Skeletal muscle tissue (tissue), 4 donors: Measurements from ENCODE around the gene ZNF888. TPM values are rescaled to one million over a fixed set of nuclear protein-coding genes. Genes with fewer than 3 reads are reported as not detected.

ENCODE experiments used
- H3K27ac ChIP-seq: one replicate; pipeline ENCODE4 v1.7.0; 2013; ENCODE audit warnings: mild to moderate bottlenecking, low read depth, low read length, inconsistent platforms
- H3K27me3 ChIP-seq, 3 donors: one replicate each; pipeline ENCODE4 v1.7.0; 2013; ENCODE audit warnings: low read length in 3 of 3; ENCODE audit not compliant: control insufficient read depth in 3 of 3, insufficient read depth in 3 of 3
- H3K36me3 ChIP-seq, 3 donors: one replicate each; pipeline ENCODE4 v1.7.0; 2013; ENCODE audit warnings: low read length in 3 of 3; ENCODE audit not compliant: control insufficient read depth in 3 of 3, insufficient read depth in 3 of 3
- H3K4me1 ChIP-seq, 3 donors: one replicate each; pipeline ENCODE4 v1.7.0; 2013; ENCODE audit warnings: low read length in 3 of 3, mild to moderate bottlenecking in 3 of 3; ENCODE audit not compliant: control insufficient read depth in 3 of 3, insufficient read depth in 3 of 3
- H3K4me3 ChIP-seq, 3 donors: one replicate each; pipeline ENCODE4 v1.7.0; 2013; ENCODE audit warnings: low read length in 3 of 3
- H3K9ac ChIP-seq, 3 donors: one replicate each; pipeline ENCODE4 v1.7.0; 2013; ENCODE audit warnings: low read length in 3 of 3, mild to moderate bottlenecking in 3 of 3, moderate library complexity in 2 of 3, low read depth in 1 of 3
- H3K9me3 ChIP-seq, 3 donors: one replicate each; pipeline ENCODE4 v1.7.0; 2013; ENCODE audit warnings: low read length in 3 of 3; ENCODE audit not compliant: control insufficient read depth in 3 of 3
- total RNA-seq: library from RNA; depleted of rRNA; stranded (reverse); fragments of >200 nt; gene quantifications from one replicate; pipeline ENCODE4 v1.2.3, GENCODE V29; 2014
- donor health status: Osteomylitis.

Gene ZNF888
- total RNA-seq = 2.1 TPM

DNA sequence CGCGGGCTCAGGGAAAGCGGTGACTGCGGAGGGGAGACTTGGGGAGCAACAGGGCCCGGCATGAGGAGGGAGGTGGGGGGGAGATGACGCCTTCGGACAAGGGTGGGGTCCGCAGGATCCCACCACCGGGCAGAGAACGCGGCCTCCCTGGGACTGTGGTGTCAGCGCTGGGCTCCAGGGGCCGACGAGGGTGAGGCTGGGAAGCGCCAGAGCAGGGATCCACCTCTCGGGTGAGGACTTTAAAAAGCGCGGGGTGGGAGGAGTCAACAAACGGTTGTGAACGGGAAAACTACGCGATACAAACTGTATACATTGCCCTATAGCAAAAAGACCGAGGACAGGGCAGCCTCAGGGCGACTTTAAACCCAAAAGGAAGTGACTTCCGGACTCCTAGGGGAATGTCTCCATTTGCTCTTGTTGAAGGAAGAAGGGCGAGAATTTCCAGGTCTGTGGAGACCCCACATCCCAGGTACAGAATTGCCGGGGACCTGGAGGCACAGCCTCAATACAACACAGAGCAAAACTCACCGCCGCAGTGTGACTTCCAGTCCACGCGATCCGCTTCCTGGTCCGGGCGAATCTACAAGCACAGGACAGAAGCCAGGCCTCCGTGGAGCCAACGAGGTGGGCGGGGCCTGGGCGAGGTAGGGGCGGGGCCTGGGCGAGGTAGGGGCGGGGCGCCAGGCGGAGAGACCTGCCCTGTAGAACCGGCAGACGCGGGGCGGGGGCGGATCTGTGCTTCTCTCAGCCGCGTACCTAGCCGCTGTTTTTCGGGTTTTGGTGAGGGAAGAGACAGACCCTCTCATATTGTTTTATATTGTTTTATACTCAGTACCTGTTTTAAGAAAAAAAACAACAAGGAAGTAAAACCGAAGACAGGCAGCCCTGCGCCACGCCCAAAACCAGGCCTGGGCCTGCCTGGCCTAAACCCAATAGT lies at the start of gene ZNF888:
ZNF888 (minus strand) TSS at position 588 of the 937 bp plus-strand sequence. CDS start 5,555 bp downstream, outside the sequence.
- Histone ChIP-seq H3K9me3 (no peaks in the 10 kb centered on the region), H3K36me3 (no peaks in the 10 kb centered on the region), H3K27ac (peak within 1 kb of the TSS; percentile 44), H3K4me3 (peak within 1 kb of the TSS; percentile 62 to 97 (median 77)), H3K27me3 (no peaks in the 10 kb centered on the region), H3K4me1 (peaks cover 8 to 13% (median 11%) of the 10 kb centered on the region in 3 donors), H3K9ac (peak within 1 kb of the TSS; percentile 75 to 89 (median 76))

DNA sequence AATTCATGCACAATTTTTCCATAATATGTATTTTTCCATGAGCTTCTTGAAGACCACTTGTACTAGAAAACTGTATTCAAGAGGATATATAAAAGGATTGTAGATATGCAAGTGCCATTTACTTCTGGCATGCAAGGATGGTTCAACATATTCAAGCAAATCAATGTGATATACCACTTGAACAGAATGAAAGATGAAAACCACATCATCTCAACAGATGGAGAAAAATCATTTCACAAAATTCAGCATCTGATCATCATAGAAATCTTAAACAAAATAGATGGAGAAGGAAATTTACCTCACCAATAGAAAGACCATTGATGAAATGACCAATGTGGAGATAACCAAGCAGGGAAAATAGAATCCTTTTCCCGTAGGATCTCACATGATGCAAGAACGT lies 44.5 kb upstream of the ZNF888 start:
- Histone ChIP-seq H3K36me3 (no peaks in the 10 kb centered on the region), H3K4me3 (peak overlapping the region in 1 of 3 donors; percentile 9), H3K9me3 (peaks cover 2 to 6% (median 6%) of the 10 kb centered on the region in 3 donors), H3K4me1 (peaks cover 3 to 5% (median 5%) of the 10 kb centered on the region in 3 donors), H3K27ac (no peak overlapping the region), H3K27me3 (no peaks in the 10 kb centered on the region), H3K9ac (no peak overlapping the region)

DNA sequence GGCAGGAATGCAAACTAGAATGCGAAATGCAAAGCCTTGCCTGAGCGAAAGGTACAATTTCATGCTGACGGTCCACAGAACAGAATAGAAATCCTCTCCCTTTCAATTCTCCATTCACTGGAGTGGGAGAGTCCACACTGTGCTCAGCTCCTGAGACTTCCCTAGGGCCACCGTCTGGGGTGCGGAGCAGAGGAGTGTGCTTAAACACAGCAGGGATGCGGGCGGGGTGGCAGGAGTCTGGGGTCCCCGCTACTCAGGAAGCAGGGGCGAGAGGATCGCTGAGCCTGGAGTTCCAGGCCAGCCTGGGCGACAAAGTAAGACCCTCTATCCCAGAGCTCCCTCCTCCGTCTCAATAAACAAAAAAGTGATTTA lies 40.0 kb upstream of the ZNF888 start:
- Histone ChIP-seq H3K27me3 (no peaks in the 10 kb centered on the region), H3K9me3 (peaks cover 2 to 11% (median 4%) of the 10 kb centered on the region in 3 donors), H3K36me3 (peaks cover 0 to 10% (median 3%) of the 10 kb centered on the region in 3 donors), H3K27ac (peak overlapping the region; percentile 25), H3K9ac (peak overlapping the region; percentile 2 to 74 (median 73)), H3K4me1 (peaks cover 5 to 14% (median 6%) of the 10 kb centered on the region in 3 donors), H3K4me3 (peak overlapping the region; percentile 77 to 82 (median 81))

DNA sequence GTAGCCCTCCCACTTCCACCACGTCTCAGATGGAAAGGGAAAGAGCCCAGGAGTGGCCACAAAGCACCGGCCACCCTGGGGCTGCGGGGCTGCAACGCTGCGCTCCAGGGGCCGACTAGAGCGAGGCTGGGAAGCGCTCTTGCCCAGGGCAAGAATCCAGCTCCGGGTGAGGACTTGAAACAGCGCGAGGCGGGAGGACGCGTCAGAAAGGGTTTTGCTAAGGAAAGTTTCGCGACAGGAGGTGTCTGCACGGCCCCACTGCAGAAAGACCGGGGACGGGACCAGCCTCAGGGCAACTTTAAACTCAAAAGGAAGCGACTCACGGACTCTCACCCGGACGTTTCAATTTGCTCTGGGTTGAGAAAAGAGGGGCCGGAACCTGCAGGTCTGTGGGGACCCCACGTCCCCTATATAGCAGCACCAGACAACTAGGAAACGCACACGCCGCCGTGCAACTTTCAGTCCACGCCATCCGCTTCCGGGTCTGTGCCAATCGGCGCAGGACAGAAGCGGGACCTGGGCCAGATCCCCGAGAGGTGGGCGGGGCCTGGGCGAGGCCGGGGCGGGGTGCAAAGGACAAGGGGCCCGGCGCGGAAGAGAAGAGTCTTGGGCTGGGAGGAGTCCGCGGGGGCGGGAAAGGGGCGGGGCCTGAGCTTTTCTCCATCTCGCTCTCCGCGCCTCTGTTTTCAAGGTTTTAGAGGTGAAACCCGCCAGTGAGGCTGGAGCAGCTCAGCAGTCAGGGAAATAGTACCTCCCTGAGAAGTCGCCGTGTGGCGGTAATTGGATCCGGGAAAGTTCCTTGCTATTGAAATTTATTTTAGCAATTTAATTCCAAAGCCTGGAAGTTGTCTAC lies 39.4 kb upstream of the ZNF888 start, which contains the start of gene ZNF816:
ZNF816 (minus strand) TSS at position 488 of the 853 bp plus-strand sequence. CDS start 6,792 bp downstream, outside the sequence.
- H3K4me3 ChIP-seq = peak within 1 kb of the TSS; percentile 77 to 82 (median 81)
- peak within 1 kb of the TSS; percentile 73 to 82 (median 79) for H3K9ac ChIP-seq
- no peaks in the 10 kb centered on the region for H3K27me3 ChIP-seq
- peak within 1 kb of the TSS; percentile 62 for H3K27ac ChIP-seq
- peaks cover 0 to 13% (median 3%) of the 10 kb centered on the region in 3 donors for H3K36me3 ChIP-seq
- H3K9me3 ChIP-seq = peaks cover 0 to 14% (median 2%) of the 10 kb centered on the region in 3 donors
- peaks cover 5 to 14% (median 6%) of the 10 kb centered on the region in 3 donors for H3K4me1 ChIP-seq

DNA sequence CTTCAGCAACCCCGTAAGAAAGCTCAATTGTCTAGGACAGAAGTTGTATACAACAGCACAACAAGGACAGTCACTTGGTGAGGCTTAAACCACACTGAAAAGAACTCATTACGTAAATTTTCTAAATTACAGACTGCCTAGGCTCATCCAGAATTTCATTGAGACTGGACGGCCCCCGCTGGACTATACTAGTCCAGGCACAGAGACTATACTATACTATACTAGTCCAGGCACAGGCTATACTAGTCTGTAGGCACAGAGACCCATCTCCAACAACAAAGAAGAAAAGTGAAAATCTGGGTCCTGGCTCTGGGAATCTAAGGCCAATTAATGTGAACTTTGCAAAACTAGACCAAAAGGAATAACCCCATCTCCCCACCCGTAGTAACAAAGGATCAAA lies 38.8 kb upstream of the ZNF888 start:
- peak overlapping the region; percentile 66 to 82 (median 79) for H3K9ac ChIP-seq
- H3K36me3 ChIP-seq = peaks cover 0 to 17% (median 5%) of the 10 kb centered on the region in 3 donors
- no peaks in the 10 kb centered on the region for H3K27me3 ChIP-seq
- H3K4me1 ChIP-seq = peaks cover 5 to 14% (median 6%) of the 10 kb centered on the region in 3 donors
- peak overlapping the region; percentile 62 for H3K27ac ChIP-seq
- peak overlapping the region; percentile 77 to 82 (median 81) for H3K4me3 ChIP-seq
- H3K9me3 ChIP-seq = peaks cover 1 to 14% (median 5%) of the 10 kb centered on the region in 3 donors

DNA sequence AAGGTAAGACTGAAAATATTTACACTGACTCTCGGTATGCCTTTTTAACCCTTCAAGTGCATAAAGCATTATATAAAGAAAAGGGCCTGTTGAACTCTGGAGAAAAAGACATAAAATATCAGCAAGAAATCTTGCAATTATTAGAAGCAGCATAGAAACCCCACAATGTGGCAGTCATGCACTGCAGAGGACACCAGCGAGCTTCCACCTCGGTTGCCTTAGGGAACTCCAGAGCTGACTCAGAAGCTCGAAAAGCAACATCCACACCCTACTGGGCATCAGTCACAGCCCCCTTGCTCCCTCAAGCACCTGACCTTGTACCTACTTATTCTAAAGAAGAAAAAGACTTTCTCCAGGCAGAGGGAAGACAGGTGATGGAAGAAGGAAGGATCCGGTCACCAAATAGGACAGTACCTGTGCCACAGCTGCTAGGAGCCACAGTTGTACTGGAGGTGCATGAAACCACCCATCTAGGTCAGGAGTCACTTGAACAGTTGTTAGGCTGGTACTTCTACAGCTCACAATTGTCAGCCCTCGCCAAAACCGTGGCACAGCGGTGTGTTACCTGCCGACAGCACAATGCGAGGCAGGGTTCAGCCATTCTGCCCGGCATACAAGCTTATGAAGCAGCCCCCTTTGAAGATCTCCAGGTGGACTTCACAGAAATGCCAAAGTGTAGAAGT lies 36.5 kb upstream of the ZNF888 start:
- Histone ChIP-seq H3K9me3 (peaks cover 5 to 15% (median 7%) of the 10 kb centered on the region in 3 donors), H3K9ac (no peak overlapping the region), H3K4me1 (peaks cover 5 to 14% (median 6%) of the 10 kb centered on the region in 3 donors), H3K36me3 (peaks cover 2 to 36% (median 5%) of the 10 kb centered on the region in 3 donors), H3K27ac (no peak overlapping the region), H3K4me3 (no peak overlapping the region), H3K27me3 (no peaks in the 10 kb centered on the region)

DNA sequence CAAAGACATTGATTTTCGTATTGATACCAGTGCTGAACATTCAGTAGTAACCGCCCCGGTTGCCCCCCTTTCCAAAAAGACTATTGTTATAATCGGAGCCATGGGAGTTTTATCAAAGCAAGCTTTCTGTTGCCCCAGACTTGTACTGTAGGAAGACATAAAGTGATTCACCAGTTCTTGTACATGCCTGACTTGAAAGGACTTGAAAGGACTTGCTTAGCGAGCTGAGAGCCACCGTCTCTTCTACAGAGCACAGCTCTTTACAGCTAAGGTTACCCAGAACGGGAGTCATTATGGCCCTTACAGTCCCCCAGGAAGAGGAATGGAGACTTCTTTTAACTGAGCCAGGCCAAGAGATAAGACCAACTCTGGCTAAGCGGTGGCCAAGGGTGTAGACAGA lies 34.4 kb upstream of the ZNF888 start:
- Histone ChIP-seq H3K4me1 (peaks cover 0 to 9% (median 3%) of the 10 kb centered on the region in 3 donors), H3K9ac (no peak overlapping the region), H3K27me3 (no peaks in the 10 kb centered on the region), H3K36me3 (peaks cover 5 to 52% (median 11%) of the 10 kb centered on the region in 3 donors), H3K4me3 (no peak overlapping the region), H3K27ac (no peak overlapping the region), H3K9me3 (peaks cover 5 to 15% (median 7%) of the 10 kb centered on the region in 3 donors)

DNA sequence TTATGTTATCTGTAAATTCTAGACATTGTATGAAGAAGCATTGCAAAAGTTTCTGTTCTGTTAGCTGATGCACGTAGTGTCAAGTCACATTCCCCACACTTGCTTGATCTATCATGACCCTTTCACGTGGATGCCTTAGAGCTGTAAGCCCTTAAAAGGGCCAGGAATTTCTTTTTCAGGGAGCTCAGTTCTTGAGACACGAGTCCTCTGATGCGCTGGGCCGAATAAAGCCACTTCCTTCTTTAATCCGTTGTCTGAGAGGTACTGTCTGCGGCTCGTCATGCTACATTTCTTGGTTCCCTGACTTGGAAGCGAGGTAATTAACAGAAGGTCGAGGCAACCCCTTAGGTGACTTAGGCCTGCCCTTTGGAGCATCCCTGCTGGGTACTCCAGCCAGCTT lies 33.7 kb upstream of the ZNF888 start:
- Histone ChIP-seq H3K4me1 (peaks cover 0 to 6% (median 3%) of the 10 kb centered on the region in 3 donors), H3K27me3 (no peaks in the 10 kb centered on the region), H3K27ac (no peak overlapping the region), H3K4me3 (no peak overlapping the region), H3K9me3 (peaks cover 7 to 15% (median 8%) of the 10 kb centered on the region in 3 donors), H3K9ac (no peak overlapping the region), H3K36me3 (peaks cover 8 to 59% (median 16%) of the 10 kb centered on the region in 3 donors)

DNA sequence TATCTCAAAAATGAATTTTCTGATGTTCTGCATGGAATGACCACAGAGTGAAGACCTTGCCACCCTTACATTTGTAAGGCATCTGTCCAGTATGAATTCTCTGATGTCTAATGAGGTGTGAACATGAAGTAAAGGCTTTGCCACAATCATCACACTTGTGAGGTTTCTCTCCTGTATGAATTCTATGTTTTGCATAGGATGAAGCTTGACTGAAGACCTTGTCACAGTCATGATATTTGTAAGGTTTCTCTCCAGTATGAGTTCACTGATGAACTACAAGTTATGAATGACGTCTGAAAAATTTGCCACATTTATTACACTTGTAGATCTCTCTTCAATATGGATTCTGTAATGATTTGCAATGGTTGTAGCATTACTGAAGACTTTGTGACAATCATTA lies 26.2 kb upstream of the ZNF888 start:
- no peak overlapping the region for H3K4me3 ChIP-seq
- H3K9ac ChIP-seq = no peak overlapping the region
- peaks cover 0 to 19% (median 7%) of the 10 kb centered on the region in 3 donors for H3K9me3 ChIP-seq

More for the DNA sequence above, 26.2 kb upstream of the ZNF888 start:
- no peak overlapping the region for H3K27ac ChIP-seq
- no peaks in the 10 kb centered on the region for H3K4me1 ChIP-seq
- H3K27me3 ChIP-seq = no peaks in the 10 kb centered on the region
- H3K36me3 ChIP-seq = peaks cover 12 to 36% (median 30%) of the 10 kb centered on the region in 3 donors
